BJ (cell line): ENCODE results near the gene CCDC27. TPM values are rescaled to one million over a fixed set of nuclear protein-coding genes. Genes with fewer than 3 reads are reported as not detected.
"Not testable (repeated sequence)": the region's sequence is repeated elsewhere in the genome, so short reads cannot be mapped to it uniquely, and the experiment has no call there.

Experiments
- CTCF ChIA-PET: fragments of 350-600 bp; formaldehyde crosslinking; extraction: SDS; loops from one replicate; lab custom pipeline; 2021; ENCODE audit warnings: antibody characterized with exemption, inconsistent platforms; lab: Yijun Ruan, JAX
- POLR2A ChIA-PET: fragments of 300-600 bp; sonication (Branson Sonifier 250); formaldehyde crosslinking; extraction: SDS; loops from one replicate; lab custom pipeline; 2021; ENCODE audit warnings: antibody characterized with exemption; lab: Charles Lee
- DNase-seq: peaks from one replicate; pipeline ENCODE4 v3.0.0-alpha.2; 2011; ENCODE audit warnings: low read depth
- H3K27me3 ChIP-seq: 2 replicates; pipeline ENCODE4 v1.6.0; 2011; ENCODE audit warnings: low read length; ENCODE audit not compliant: control insufficient read depth, insufficient read depth
- H3K36me3 ChIP-seq: 2 replicates; pipeline ENCODE4 v1.5.1; 2011; ENCODE audit warnings: low read length; ENCODE audit not compliant: control insufficient read depth, insufficient read depth
- H3K4me3 ChIP-seq: 2 replicates; pipeline ENCODE4 v1.5.1; 2011; ENCODE audit warnings: low read depth, mild to moderate bottlenecking, control low read depth, low read length
- polyA plus RNA-seq: library from polyadenylated mRNA; depleted of rRNA; stranded (reverse); fragments of >200 nt; gene quantifications from 2 replicates; pipeline ENCODE4 v1.2.3, GENCODE V29; 2011
- TF ChIP-seq, protein P1 (sequence below): IDR thresholded peaks from 2 replicates; pipeline ENCODE4 v1.5.1; 2011; ENCODE audit warnings: low read depth, mild to moderate bottlenecking, control low read depth, inconsistent platforms, low read length, moderate library complexity; ENCODE audit not compliant: insufficient read depth

CCDC27 gene
- polyA plus RNA-seq, 1 experiment, result not detected

DNA sequence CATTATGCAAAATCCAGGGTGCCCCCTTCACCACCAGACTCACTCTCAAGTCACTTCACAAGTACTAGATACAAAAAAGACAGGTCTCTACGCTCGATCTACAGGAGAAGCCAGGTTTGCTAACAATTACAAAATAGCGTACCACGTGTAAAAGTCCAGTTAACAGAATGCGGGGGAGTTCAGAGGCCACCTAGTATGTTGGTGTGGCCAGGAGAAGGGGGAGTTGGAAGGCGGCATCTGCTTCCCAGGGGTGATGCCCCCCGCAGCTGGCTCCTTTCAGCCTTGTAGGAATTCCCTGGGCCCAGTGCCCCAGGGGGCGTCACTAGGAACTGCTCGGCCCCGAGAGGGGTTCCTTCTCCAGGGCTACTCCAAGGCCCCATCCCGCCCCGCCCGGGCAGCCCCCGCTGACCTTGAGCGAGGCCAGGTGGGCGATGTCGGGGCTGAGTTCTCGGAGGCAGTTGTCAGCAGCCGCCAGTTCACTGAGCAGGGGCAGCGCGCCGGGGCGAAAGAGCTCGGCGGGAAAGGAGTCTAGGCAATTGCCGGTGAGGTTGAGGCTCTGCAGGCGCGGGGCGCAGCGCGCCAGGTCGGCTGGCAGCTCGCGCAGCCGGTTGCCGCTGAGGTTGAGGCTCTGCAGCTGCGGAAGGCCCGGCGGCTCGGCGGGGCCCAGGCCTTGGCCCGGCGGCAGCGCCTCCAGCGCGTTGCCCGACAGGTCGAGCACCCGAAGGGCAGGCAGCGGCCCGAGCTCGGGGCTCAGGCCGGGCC, 43.4 kb downstream of the CCDC27 start:
- CTCF ChIA-PET, result interaction anchor here (0.6 to 2.5 kb wide), 5 partner anchors 11 to 343 kb away, joined by 3 to 7 read pairs (median 3); no protein-coding TSS in a partner anchor
- Histone ChIP-seq H3K4me3 (peak overlapping the region; percentile 89), H3K36me3 (peaks cover under 1% of the 10 kb centered on the region; the same call in 1 of the 2 replicates), H3K27me3 (peaks cover 2% of the 10 kb centered on the region)
- POLR2A ChIA-PET, result no interaction called here
- DNase-seq, result no peak
- TF ChIP-seq, protein P1, sequence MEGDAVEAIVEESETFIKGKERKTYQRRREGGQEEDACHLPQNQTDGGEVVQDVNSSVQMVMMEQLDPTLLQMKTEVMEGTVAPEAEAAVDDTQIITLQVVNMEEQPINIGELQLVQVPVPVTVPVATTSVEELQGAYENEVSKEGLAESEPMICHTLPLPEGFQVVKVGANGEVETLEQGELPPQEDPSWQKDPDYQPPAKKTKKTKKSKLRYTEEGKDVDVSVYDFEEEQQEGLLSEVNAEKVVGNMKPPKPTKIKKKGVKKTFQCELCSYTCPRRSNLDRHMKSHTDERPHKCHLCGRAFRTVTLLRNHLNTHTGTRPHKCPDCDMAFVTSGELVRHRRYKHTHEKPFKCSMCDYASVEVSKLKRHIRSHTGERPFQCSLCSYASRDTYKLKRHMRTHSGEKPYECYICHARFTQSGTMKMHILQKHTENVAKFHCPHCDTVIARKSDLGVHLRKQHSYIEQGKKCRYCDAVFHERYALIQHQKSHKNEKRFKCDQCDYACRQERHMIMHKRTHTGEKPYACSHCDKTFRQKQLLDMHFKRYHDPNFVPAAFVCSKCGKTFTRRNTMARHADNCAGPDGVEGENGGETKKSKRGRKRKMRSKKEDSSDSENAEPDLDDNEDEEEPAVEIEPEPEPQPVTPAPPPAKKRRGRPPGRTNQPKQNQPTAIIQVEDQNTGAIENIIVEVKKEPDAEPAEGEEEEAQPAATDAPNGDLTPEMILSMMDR, result no peak

DNA sequence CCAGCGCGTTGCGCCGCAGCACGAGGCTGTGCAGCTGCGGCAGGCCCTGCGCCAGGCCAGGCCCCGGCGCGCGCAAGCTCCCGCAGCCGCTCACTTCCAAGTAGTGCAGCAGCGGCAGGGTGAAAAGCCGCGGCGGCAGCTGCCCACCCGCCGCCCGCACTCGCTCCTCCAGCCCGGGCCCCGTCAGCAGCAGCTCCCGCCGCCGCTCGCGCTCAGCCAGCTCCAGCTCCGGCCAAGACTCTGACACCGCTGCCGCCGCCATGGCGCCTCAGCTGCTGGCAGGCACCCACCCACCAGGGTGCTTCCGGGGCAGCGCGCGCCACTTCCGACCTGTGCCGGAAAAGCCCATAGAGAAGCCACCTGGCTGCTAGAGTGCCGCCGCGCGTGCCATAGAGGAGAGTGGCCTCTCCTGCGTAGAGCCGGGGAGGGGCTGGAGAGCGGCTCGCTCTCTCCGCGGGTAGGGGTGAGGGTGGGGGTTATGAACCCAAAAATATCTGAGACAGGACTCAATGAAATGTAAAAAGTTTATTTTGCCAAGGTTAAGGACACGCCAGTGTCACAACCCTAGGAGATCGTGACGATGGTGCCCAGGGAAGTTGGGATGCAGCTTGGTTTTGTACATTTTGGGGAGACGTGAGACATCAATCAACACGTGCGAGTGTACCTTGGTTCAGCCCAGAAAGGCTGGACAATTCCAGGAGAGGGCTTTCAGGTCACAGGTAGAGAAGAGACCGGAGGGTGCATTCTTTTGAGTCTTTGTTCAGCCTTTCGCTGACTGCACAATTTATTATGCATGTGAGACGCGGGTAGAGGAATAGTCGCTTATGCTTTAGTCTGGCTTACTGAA, 44.2 kb downstream of the CCDC27 start, which contains the start of gene LRRC47:
Gene LRRC47 (minus strand): TSS at position 284 of the 847 bp plus-strand sequence. CDS start 22 bp downstream, at position 262.
- peak; percentile 19 for DNase-seq
- Histone ChIP-seq H3K27me3 (peaks cover 2% of the 10 kb centered on the region), H3K36me3 (no peaks in the 10 kb centered on the region), H3K4me3 (peak within 1 kb of the TSS; percentile 89)
- ChIA-PET POLR2A (interaction anchor here (0.6 kb wide), 2 partner anchors 11 to 1385 kb away, joined by 3 to 5 read pairs; no protein-coding TSS in a partner anchor), CTCF (interaction anchor here (0.6 to 3.4 kb wide), 6 partner anchors 11 to 343 kb away, joined by 3 to 13 read pairs (median 4); partner anchors contain the start of gene ARHGEF16)
- TF ChIP-seq, protein P1, result peak; percentile 11; the same call in 1 of the 2 replicates

DNA sequence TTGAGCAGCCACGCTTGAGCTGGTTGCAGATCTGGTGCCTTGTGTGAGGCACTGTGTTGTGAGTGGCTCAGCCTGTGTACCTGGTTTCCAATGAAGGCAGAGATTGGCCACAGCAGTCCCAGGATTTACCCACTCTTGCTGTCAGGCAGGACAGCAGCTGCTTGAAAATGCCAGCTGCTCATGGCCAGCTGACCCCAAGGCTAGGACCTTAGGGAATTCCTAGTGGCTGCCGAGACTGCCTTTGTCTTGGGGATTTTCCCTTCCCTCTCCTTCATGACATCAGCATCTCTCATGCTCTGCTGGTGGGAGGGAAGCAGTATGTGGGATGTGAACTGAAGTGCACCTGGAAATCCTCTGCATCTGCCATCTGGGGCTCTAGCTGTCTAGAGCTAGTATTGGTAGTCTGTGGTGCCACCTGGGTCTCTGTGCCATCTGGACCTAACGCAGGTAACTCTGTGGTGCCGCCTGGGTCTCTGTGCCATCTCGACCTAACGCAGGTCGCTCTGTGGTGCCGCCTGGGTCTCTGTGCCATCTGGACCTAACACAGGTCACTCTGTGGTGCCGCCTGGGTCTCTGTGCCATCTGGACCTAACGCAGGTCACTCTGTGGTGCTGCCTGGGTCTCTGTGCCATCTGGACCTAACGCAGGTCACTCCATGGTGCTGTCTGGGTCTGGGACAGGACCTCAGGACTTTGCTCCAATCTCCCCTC, 47.9 kb downstream of the CCDC27 start:
- TF ChIP-seq, protein P1, result no peak
- ChIA-PET POLR2A (no interaction called here), CTCF (interaction anchor here (3.4 kb wide), 1 partner anchor 347 kb away, joined by 13 read pairs; the partner anchor contains the start of gene ARHGEF16)
- Histone ChIP-seq H3K27me3 (peaks cover 3% of the 10 kb centered on the region), H3K36me3 (no peaks in the 10 kb centered on the region), H3K4me3 (no peak overlapping the region)
- DNase-seq, result no peak

DNA sequence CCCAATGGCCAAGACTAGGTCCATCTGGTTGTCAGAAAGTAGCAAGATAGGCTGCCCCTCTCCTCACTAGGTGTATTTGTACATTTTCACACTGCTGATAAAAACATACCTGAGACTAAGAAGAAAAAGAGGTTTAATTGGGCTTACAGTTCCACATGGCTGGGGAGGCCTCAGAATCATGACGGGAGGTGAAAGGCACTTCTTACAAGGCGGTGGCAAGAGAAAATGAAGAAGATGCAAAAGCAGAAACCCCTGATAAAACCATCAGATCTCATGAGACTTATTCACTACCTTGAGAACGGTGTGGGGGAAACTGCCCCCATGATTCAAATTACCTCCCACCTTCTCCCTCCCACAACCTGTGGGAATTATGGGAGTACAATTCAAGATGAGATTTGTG, 48.5 kb downstream of the CCDC27 start:
- H3K36me3 ChIP-seq, POLR2A ChIA-PET, DNase-seq, H3K27me3 ChIP-seq, H3K4me3 ChIP-seq: not testable (repeated sequence)
- CTCF ChIA-PET, result interaction anchor here (1.0 kb wide), 1 partner anchor 31 kb away, joined by 3 read pairs; no protein-coding TSS in a partner anchor
